ENCODE measurements around the gene CEMIP2. TPM values are rescaled to one million over a fixed set of nuclear protein-coding genes. Genes with fewer than 3 reads are reported as not detected.

Gene CEMIP2
- total RNA-seq, 1 experiment from 2014 or later = 16.0 TPM

GRCh38 chr9:71748280-71748743, 20.0 kb downstream of the CEMIP2 start:
- DNase-seq = peak; percentile 42
- ChIA-PET CTCF (no interaction called here), POLR2A (ENCODE audit: unreplicated experiment) (no interaction called here)
- ATAC-seq = peak; percentile 33; the same call in 1 of the 2 replicates
- Histone ChIP-seq H3K27me3 (ENCODE audit: low read length) (no peaks in the 10 kb centered on the region), H2AFZ (ENCODE audit: low read length) (no peak overlapping the region), H3K9me2 (replicated peaks; ENCODE audit: low read length) (no peaks in the 10 kb centered on the region), H3K4me3 (ENCODE audit: low read length) (no peak overlapping the region), H3K36me3 (ENCODE audit: low read depth, low read length) (peaks cover 10% of the 10 kb centered on the region), H4K20me1 (ENCODE audit: low read length) (no peaks in the 10 kb centered on the region), H3K9me3 (ENCODE audit: low read length) (no peaks in the 10 kb centered on the region), H3K27ac (ENCODE audit: low read length) (0 out of 2 replicates have a peak overlapping the region, but pooled peaks have one; percentile 14), H3K4me2 (ENCODE audit: low read length) (no peak overlapping the region), H3K4me1 (ENCODE audit: insufficient read depth, low read length) (no peaks in the 10 kb centered on the region), H3K9ac (ENCODE audit: low read length) (no peak overlapping the region), H3F3A (ENCODE audit: low read length, unreplicated experiment) (no peaks in the 10 kb centered on the region), H3K79me2 (ENCODE audit: low read length) (peaks cover 16% of the 10 kb centered on the region; the same call in 1 of the 2 replicates)
- no TSS peak for BruUV-seq (replicated peaks)
- intact Hi-C loops (cut with micrococcal nuclease) = no loop called here
- TF ChIP-seq EZH2phosphoT487 (IDR thresholded peaks at IDR 0.05; ENCODE audit: borderline replicate concordance, low read length) = no peak
- no peak for TF ChIP-seq EZH2 (IDR thresholded peaks at IDR 0.05; ENCODE audit: low read length, unreplicated experiment)
- no peak for TF ChIP-seq CTCF (conservative IDR thresholded peaks at IDR 0.05; ENCODE audit: low read depth, low read length)

GRCh38 chr9:71747576-71747975, 20.7 kb downstream of the CEMIP2 start:
- H3K9me3 ChIP-seq (ENCODE audit: low read length) = no peaks in the 10 kb centered on the region
- H3K27me3 ChIP-seq (ENCODE audit: low read length) = no peaks in the 10 kb centered on the region
- DNase-seq = no peak
- peaks cover 8% of the 10 kb centered on the region; the same call in 1 of the 2 replicates for H3K79me2 ChIP-seq (ENCODE audit: low read length)
- no peaks in the 10 kb centered on the region for H3K4me1 ChIP-seq (ENCODE audit: insufficient read depth, low read length)
- no peaks in the 10 kb centered on the region for H3K9me2 ChIP-seq (replicated peaks; ENCODE audit: low read length)
- TF ChIP-seq CTCF (conservative IDR thresholded peaks at IDR 0.05; ENCODE audit: low read depth, low read length) (no peak), EZH2phosphoT487 (IDR thresholded peaks at IDR 0.05; ENCODE audit: borderline replicate concordance, low read length) (no peak), EZH2 (IDR thresholded peaks at IDR 0.05; ENCODE audit: low read length, unreplicated experiment) (no peak)
- H3K27ac ChIP-seq (ENCODE audit: low read length) = no peak overlapping the region
- ChIA-PET CTCF (no interaction called here), POLR2A (ENCODE audit: unreplicated experiment) (no interaction called here)
- no peak overlapping the region for H2AFZ ChIP-seq (ENCODE audit: low read length)
- peaks cover 10% of the 10 kb centered on the region for H3K36me3 ChIP-seq (ENCODE audit: low read depth, low read length)
- H3F3A ChIP-seq (ENCODE audit: low read length, unreplicated experiment) = no peaks in the 10 kb centered on the region
- H4K20me1 ChIP-seq (ENCODE audit: low read length) = no peaks in the 10 kb centered on the region
- H3K4me2 ChIP-seq (ENCODE audit: low read length) = no peak overlapping the region
- intact Hi-C loops (cut with micrococcal nuclease) = no loop called here
- no peak overlapping the region for H3K4me3 ChIP-seq (ENCODE audit: low read length)
- H3K9ac ChIP-seq (ENCODE audit: low read length) = no peak overlapping the region
- BruUV-seq (replicated peaks) = no TSS peak
- no peak for ATAC-seq

GRCh38 chr9:71746758-71747125, 21.6 kb downstream of the CEMIP2 start:
- DNase-seq (no peak), ATAC-seq (no peak)
- Histone ChIP-seq H3F3A (ENCODE audit: low read length, unreplicated experiment) (no peaks in the 10 kb centered on the region), H3K27me3 (ENCODE audit: low read length) (no peaks in the 10 kb centered on the region), H3K9me3 (ENCODE audit: low read length) (no peaks in the 10 kb centered on the region), H3K4me3 (ENCODE audit: low read length) (no peak overlapping the region), H4K20me1 (ENCODE audit: low read length) (no peaks in the 10 kb centered on the region), H2AFZ (ENCODE audit: low read length) (no peak overlapping the region), H3K9ac (ENCODE audit: low read length) (no peak overlapping the region), H3K27ac (ENCODE audit: low read length) (no peak overlapping the region), H3K4me1 (ENCODE audit: insufficient read depth, low read length) (no peaks in the 10 kb centered on the region), H3K36me3 (ENCODE audit: low read depth, low read length) (peaks cover 10% of the 10 kb centered on the region), H3K79me2 (ENCODE audit: low read length) (peaks cover 7% of the 10 kb centered on the region; the same call in 1 of the 2 replicates), H3K9me2 (replicated peaks; ENCODE audit: low read length) (no peaks in the 10 kb centered on the region), H3K4me2 (ENCODE audit: low read length) (no peak overlapping the region)
- ChIA-PET POLR2A (ENCODE audit: unreplicated experiment) (no interaction called here), CTCF (no interaction called here)
- intact Hi-C loops (cut with micrococcal nuclease) = no loop called here
- TF ChIP-seq EZH2phosphoT487 (IDR thresholded peaks at IDR 0.05; ENCODE audit: borderline replicate concordance, low read length) = no peak
- TF ChIP-seq EZH2 (IDR thresholded peaks at IDR 0.05; ENCODE audit: low read length, unreplicated experiment) = no peak
- TF ChIP-seq CTCF (conservative IDR thresholded peaks at IDR 0.05; ENCODE audit: low read depth, low read length) = no peak
- BruUV-seq (replicated peaks) = no TSS peak
